HepG2 (cell line): ENCODE data around the gene HEY2. TPM values are rescaled to one million over a fixed set of nuclear protein-coding genes. Genes with fewer than 3 reads are reported as not detected.

Experiments
- MED1 ChIP-seq: sonication (generic); formaldehyde crosslinking; IDR thresholded peaks from 2 replicates; pipeline ENCODE4 v1.4.0; 2020; ENCODE audit warnings: missing genetic modification reagents
- NCOA5 ChIP-seq: sonication (generic); formaldehyde crosslinking; IDR thresholded peaks from 2 replicates; pipeline ENCODE4 v1.4.0; 2020; ENCODE audit warnings: missing genetic modification reagents
- NFATC3 ChIP-seq: sonication (generic); formaldehyde crosslinking; IDR thresholded peaks from 2 replicates; pipeline ENCODE4 v1.5.1; 2020; ENCODE audit warnings: mild to moderate bottlenecking, missing genetic modification reagents
- PCBP2 ChIP-seq: fragments of 200-400 bp; formaldehyde crosslinking; optimal IDR thresholded peaks from 2 replicates; pipeline ENCODE3; 2018; ENCODE audit warnings: low read length, low read depth; ENCODE audit not compliant: poor library complexity, severe bottlenecking
- POLR2G ChIP-seq: fragments of 200-400 bp; formaldehyde crosslinking; IDR thresholded peaks from 2 replicates; pipeline ENCODE4 v1.6.1; 2018; ENCODE audit warnings: mild to moderate bottlenecking, low read depth, low read length, moderate library complexity
- THAP11 ChIP-seq: IDR thresholded peaks from 2 replicates; pipeline ENCODE4 v1.6.1; 2016; ENCODE audit warnings: missing biosample characterization, missing genetic modification reagents
- XBP1 ChIP-seq: sonication (generic); formaldehyde crosslinking; IDR thresholded peaks from 2 replicates; pipeline ENCODE4 v1.5.0; 2020; ENCODE audit warnings: missing genetic modification reagents
- ZNF441 ChIP-seq: sonication (generic); formaldehyde crosslinking; IDR thresholded peaks from 2 replicates; pipeline ENCODE4 v1.7.0; 2021; ENCODE audit warnings: missing genetic modification reagents, borderline replicate concordance
- ZNF546 ChIP-seq: sonication (generic); formaldehyde crosslinking; conservative IDR thresholded peaks from 2 replicates; pipeline ENCODE4 v1.8.1; 2023; ENCODE audit warnings: mild to moderate bottlenecking, missing genetic modification reagents
- ZNF83 ChIP-seq: sonication (generic); formaldehyde crosslinking; IDR thresholded peaks from 2 replicates; pipeline ENCODE4 v1.4.0; 2020; ENCODE audit warnings: missing genetic modification reagents, mild to moderate bottlenecking, borderline replicate concordance
- polyA plus RNA-seq, 8 experiments: library from polyadenylated mRNA; depleted of rRNA in 3 of 8; stranded (reverse) in 7 of 8; unstranded in 1 of 8; fragments of >200 nt; fragmentation: Illumina TruSeq in 4 of 8; extraction: Trizol in 4 of 8; gene quantifications; 2 replicates each; pipeline versions ENCODE4 v1.2.1 to v1.2.3, GENCODE V29; 2011 to 2016; ENCODE audit warnings: low read depth in 4 of 8, missing spikeins in 1 of 8, mixed read lengths in 1 of 8; ENCODE audit not compliant: insufficient read depth in 1 of 8
- total RNA-seq, 5 experiments: library from RNA; depleted of rRNA; stranded (reverse); fragments of >200 nt; fragmentation: Illumina TruSeq; extraction: Trizol; gene quantifications; 2 replicates each; pipeline ENCODE4 v1.2.3, GENCODE V29; 2016; ENCODE audit warnings: low read depth in 1 of 5
- TF ChIP-seq, protein P1 (sequence below): sonication (generic); formaldehyde crosslinking; IDR thresholded peaks from 2 replicates; pipeline ENCODE4 v1.4.0; 2020; ENCODE audit warnings: missing genetic modification reagents, borderline replicate concordance
- TF ChIP-seq, protein P2 (sequence below), 2 experiments: sonication (generic) in 1 of 2; formaldehyde crosslinking in 1 of 2; IDR thresholded peaks; 2 replicates each; pipeline versions ENCODE4 v1.6.1 to v1.9.0; 2014 to 2022; ENCODE audit warnings: antibody characterized with exemption in 1 of 2, borderline replicate concordance in 1 of 2, inconsistent platforms in 1 of 2, low read depth in 1 of 2, missing genetic modification reagents in 1 of 2
- TF ChIP-seq, protein P3 (sequence below): sonication (generic); formaldehyde crosslinking; IDR thresholded peaks from 2 replicates; pipeline ENCODE4 v1.5.0; 2020; ENCODE audit warnings: missing genetic modification reagents
- TF ChIP-seq, protein P4 (sequence below): sonication (generic); formaldehyde crosslinking; IDR thresholded peaks from 2 replicates; pipeline ENCODE4 v1.9.0; 2021; ENCODE audit warnings: missing genetic modification reagents, mild to moderate bottlenecking, borderline replicate concordance

The HEY2 gene
- total and polyA plus RNA-seq, 2 of the 13 experiments (the other 11 are each of a cell fraction or from before 2014, with no cell fraction given) = 0.04 TPM

DNA sequence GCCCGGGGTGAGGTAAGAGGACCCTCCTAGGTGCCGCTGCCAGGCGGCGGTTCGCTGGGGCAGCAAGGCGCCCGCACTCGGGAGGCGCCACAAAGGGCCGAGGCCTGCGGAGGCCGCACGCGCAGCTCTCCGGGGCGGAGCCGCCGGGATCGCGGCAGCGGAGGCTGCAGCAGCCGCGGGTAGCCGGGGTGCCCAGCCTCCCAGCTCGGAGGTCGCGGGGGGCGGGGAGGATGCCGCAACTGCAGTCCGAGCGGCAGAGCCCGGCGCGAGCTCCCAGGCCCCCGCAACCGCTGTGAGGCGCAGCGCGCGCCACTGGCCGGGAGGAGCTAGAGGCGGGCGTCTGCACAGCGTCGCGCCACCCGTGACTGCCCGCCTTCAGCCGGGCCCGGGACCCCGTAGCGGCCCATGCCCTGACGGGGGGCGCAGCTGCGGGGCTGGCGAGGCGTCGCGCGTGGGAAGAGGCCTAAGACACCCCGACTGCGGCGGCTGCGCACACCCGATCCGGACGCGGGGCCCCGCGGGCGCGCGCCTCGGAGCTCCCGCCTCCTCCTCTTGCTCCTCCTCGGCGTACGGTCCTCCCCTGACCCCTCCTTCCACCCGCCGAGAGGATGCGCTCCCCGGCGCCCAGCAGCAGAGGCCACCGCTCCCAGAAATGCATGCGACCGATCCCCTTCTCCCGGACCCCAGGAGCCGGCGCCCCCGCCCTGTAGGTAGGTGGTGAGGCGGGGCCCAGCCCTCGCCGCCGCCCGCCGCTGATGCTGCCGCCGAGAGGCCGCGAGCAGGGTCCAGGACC lies 41.1 kb downstream of the HEY2 start, which contains the start of gene NCOA7 (continued):
- TF ChIP-seq, protein P1, sequence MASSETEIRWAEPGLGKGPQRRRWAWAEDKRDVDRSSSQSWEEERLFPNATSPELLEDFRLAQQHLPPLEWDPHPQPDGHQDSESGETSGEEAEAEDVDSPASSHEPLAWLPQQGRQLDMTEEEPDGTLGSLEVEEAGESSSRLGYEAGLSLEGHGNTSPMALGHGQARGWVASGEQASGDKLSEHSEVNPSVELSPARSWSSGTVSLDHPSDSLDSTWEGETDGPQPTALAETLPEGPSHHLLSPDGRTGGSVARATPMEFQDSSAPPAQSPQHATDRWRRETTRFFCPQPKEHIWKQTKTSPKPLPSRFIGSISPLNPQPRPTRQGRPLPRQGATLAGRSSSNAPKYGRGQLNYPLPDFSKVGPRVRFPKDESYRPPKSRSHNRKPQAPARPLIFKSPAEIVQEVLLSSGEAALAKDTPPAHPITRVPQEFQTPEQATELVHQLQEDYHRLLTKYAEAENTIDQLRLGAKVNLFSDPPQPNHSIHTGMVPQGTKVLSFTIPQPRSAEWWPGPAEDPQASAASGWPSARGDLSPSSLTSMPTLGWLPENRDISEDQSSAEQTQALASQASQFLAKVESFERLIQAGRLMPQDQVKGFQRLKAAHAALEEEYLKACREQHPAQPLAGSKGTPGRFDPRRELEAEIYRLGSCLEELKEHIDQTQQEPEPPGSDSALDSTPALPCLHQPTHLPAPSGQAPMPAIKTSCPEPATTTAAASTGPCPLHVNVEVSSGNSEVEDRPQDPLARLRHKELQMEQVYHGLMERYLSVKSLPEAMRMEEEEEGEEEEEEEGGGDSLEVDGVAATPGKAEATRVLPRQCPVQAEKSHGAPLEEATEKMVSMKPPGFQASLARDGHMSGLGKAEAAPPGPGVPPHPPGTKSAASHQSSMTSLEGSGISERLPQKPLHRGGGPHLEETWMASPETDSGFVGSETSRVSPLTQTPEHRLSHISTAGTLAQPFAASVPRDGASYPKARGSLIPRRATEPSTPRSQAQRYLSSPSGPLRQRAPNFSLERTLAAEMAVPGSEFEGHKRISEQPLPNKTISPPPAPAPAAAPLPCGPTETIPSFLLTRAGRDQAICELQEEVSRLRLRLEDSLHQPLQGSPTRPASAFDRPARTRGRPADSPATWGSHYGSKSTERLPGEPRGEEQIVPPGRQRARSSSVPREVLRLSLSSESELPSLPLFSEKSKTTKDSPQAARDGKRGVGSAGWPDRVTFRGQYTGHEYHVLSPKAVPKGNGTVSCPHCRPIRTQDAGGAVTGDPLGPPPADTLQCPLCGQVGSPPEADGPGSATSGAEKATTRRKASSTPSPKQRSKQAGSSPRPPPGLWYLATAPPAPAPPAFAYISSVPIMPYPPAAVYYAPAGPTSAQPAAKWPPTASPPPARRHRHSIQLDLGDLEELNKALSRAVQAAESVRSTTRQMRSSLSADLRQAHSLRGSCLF = no peak
- TF ChIP-seq PCBP2 (no peak), NCOA5 (CRISPR knock-in tag) (no peak), POLR2G (peak; percentile 82), NFATC3 (CRISPR knock-in tag) (peak; percentile 68; the same call in 1 of the 2 replicates), XBP1 (CRISPR knock-in tag) (no peak), ZNF546 (peak; percentile 71), ZNF83 (CRISPR knock-in tag) (peak; percentile 96; the same call in 1 of the 2 replicates), ZNF441 (CRISPR knock-in tag) (0 out of 2 replicates have a peak, but pooled peaks have one; percentile 17), THAP11 (peak; percentile 30), MED1 (CRISPR knock-in tag) (peak; percentile 54; the same call in 1 of the 2 replicates)
- TF ChIP-seq, protein P2, sequence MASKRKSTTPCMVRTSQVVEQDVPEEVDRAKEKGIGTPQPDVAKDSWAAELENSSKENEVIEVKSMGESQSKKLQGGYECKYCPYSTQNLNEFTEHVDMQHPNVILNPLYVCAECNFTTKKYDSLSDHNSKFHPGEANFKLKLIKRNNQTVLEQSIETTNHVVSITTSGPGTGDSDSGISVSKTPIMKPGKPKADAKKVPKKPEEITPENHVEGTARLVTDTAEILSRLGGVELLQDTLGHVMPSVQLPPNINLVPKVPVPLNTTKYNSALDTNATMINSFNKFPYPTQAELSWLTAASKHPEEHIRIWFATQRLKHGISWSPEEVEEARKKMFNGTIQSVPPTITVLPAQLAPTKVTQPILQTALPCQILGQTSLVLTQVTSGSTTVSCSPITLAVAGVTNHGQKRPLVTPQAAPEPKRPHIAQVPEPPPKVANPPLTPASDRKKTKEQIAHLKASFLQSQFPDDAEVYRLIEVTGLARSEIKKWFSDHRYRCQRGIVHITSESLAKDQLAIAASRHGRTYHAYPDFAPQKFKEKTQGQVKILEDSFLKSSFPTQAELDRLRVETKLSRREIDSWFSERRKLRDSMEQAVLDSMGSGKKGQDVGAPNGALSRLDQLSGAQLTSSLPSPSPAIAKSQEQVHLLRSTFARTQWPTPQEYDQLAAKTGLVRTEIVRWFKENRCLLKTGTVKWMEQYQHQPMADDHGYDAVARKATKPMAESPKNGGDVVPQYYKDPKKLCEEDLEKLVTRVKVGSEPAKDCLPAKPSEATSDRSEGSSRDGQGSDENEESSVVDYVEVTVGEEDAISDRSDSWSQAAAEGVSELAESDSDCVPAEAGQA (IDR thresholded peaks at IDR 0.05; ENCODE audit: low read depth) = no peak; the same call in 1 of the 2 replicates
- TF ChIP-seq, protein P2 (CRISPR knock-in tag; IDR thresholded peaks at IDR 0.05; ENCODE audit: borderline replicate concordance) = peak; percentile 67; the same call in 1 of the 2 replicates
- TF ChIP-seq, protein P3, sequence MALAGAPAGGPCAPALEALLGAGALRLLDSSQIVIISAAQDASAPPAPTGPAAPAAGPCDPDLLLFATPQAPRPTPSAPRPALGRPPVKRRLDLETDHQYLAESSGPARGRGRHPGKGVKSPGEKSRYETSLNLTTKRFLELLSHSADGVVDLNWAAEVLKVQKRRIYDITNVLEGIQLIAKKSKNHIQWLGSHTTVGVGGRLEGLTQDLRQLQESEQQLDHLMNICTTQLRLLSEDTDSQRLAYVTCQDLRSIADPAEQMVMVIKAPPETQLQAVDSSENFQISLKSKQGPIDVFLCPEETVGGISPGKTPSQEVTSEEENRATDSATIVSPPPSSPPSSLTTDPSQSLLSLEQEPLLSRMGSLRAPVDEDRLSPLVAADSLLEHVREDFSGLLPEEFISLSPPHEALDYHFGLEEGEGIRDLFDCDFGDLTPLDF (CRISPR knock-in tag) = peak; percentile 57
- TF ChIP-seq, protein P4, sequence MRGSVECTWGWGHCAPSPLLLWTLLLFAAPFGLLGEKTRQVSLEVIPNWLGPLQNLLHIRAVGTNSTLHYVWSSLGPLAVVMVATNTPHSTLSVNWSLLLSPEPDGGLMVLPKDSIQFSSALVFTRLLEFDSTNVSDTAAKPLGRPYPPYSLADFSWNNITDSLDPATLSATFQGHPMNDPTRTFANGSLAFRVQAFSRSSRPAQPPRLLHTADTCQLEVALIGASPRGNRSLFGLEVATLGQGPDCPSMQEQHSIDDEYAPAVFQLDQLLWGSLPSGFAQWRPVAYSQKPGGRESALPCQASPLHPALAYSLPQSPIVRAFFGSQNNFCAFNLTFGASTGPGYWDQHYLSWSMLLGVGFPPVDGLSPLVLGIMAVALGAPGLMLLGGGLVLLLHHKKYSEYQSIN = peak; percentile 84; the same call in 1 of the 2 replicates
